ENCODE results near the gene FOXJ3. TPM values are rescaled to one million over a fixed set of nuclear protein-coding genes. Genes with fewer than 3 reads are reported as not detected.

FOXJ3 gene
- polyA plus RNA-seq, 1 of the 3 experiments (the other 2 are of a cell fraction) = 16.0 TPM

- Histone ChIP-seq H2AFZ (ENCODE audit: low read depth) (no peak overlapping the region), H3F3A (replicated peaks; ENCODE audit: insufficient read depth) (no peaks in the 10 kb centered on the region), H3K27ac (ENCODE audit: low read depth in 2 of 2, low read length in 1 of 2) (no peak overlapping the region; a peak in 1 of 4 replicates), H3K4me2 (no peak overlapping the region), H3K4me1 (ENCODE audit: control insufficient read depth in 1 of 2, insufficient read depth in 2 of 2, low read depth in 1 of 2, low read length in 1 of 2) (peaks cover 0 to 4% of the 10 kb centered on the region in 2 experiments; a peak in 2 of 4 replicates), H3K9me2 (no peaks in the 10 kb centered on the region), H3K9me3 (no peaks in the 10 kb centered on the region), H3K79me2 (ENCODE audit: insufficient read depth) (peaks cover 92% of the 10 kb centered on the region), H3K36me3 (replicated peaks in 1 of 2; ENCODE audit: control insufficient read depth in 1 of 2, insufficient read depth in 2 of 2, low read length in 1 of 2) (peaks cover 6 to 7% of the 10 kb centered on the region in 2 experiments), H4K20me1 (ENCODE audit: insufficient read depth) (peaks cover 60% of the 10 kb centered on the region), H3K4me3 (ENCODE audit: low read depth in 2 of 2, low read length in 1 of 2) (no peak overlapping the region), H3K27me3 (ENCODE audit: insufficient read depth) (no peaks in the 10 kb centered on the region), H3K9ac (no peak overlapping the region)
- no peak for TF ChIP-seq SIN3A (IDR thresholded peaks at IDR 0.05; ENCODE audit: borderline replicate concordance, low read depth, low read length)
- no peak for TF ChIP-seq FOSL2 (IDR thresholded peaks at IDR 0.05; ENCODE audit: borderline replicate concordance, low read depth)
- no peak for TF ChIP-seq CTCF (IDR thresholded peaks at IDR 0.05)
- TF ChIP-seq IRF3 (IDR thresholded peaks at IDR 0.05; ENCODE audit: low read depth, low read length) = no peak
- no peak for TF ChIP-seq RCOR1 (IDR thresholded peaks at IDR 0.05; ENCODE audit: low read length)
- no peak for TF ChIP-seq ELF1 (IDR thresholded peaks at IDR 0.05)
- no peak for TF ChIP-seq GABPA (IDR thresholded peaks at IDR 0.05; ENCODE audit: low read depth)
- no peak for TF ChIP-seq TEAD4 (IDR thresholded peaks at IDR 0.05; ENCODE audit: borderline replicate concordance, insufficient read depth)
- no peak for TF ChIP-seq MEF2A (IDR thresholded peaks at IDR 0.05; ENCODE audit: borderline replicate concordance, low read depth)
- no peak for TF ChIP-seq REST (IDR thresholded peaks at IDR 0.05; ENCODE audit: low read depth, low read length)
- no peak for TF ChIP-seq TAF1 (IDR thresholded peaks at IDR 0.05; ENCODE audit: borderline replicate concordance, low read depth, low read length)
- no peak for TF ChIP-seq MXI1 (IDR thresholded peaks at IDR 0.05; ENCODE audit: low read depth, low read length)
- no peak for TF ChIP-seq POLR2AphosphoS5 (IDR thresholded peaks at IDR 0.05; ENCODE audit: low read depth, low read length)
- no peak for TF ChIP-seq FOXJ3 (CRISPR knock-in tag; IDR thresholded peaks at IDR 0.05)
- no peak for TF ChIP-seq CHD2 (IDR thresholded peaks at IDR 0.05; ENCODE audit: low read length, partially characterized antibody)
- no peak for DNase-seq
- CTCF ChIA-PET = interaction anchor here (1.5 kb wide), 1 partner anchor 37 kb away, joined by 3 read pairs; no protein-coding TSS in a partner anchor
- 3% methylated on average over 1 of the region's 1 CpG for WGBS (ENCODE audit: low lambda C conversion rate)
- POLR2A ChIA-PET = no interaction called here
Measured at GRCh38 chr1:42311138-42311537, 23.9 kb downstream of the FOXJ3 start.
